Measurements from ENCODE around the gene ZNF14.
"Not testable (repeated sequence)": the region's sequence is repeated elsewhere in the genome, so short reads cannot be mapped to it uniquely, and the experiment has no call there.

Gene ZNF14

GRCh38 chr19:19668230-19669012, 64.5 kb downstream of the ZNF14 start, which contains the start of gene ZNF101 (continued):
- peak; percentile 99 for TF ChIP-seq PRDM10 (tag by site-specific recombination; IDR thresholded peaks at IDR 0.05)
- TF ChIP-seq ZFHX2 (tag by site-specific recombination; conservative IDR thresholded peaks at IDR 0.05) = 0 out of 2 replicates have a peak, but pooled peaks have one; percentile 41
- TF ChIP-seq ZNF140 (tag by site-specific recombination; IDR thresholded peaks at IDR 0.05) = no peak
- TF ChIP-seq ZNF112 (tag by site-specific recombination; IDR thresholded peaks at IDR 0.05) = no peak
- no peak for TF ChIP-seq BCL11A (tag by site-specific recombination; IDR thresholded peaks at IDR 0.05; ENCODE audit: low read depth)
- TF ChIP-seq ZXDB (tag by site-specific recombination; IDR thresholded peaks at IDR 0.05) = peak; percentile 65; the same call in 1 of the 2 replicates
- TF ChIP-seq ZBTB21 (tag by site-specific recombination; IDR thresholded peaks at IDR 0.05) = no peak
- 0 out of 2 replicates have a peak, but pooled peaks have one; percentile 11 for TF ChIP-seq ZBTB8A (tag by site-specific recombination; IDR thresholded peaks at IDR 0.05)
- no peak for TF ChIP-seq ZNF16 (tag by site-specific recombination; IDR thresholded peaks at IDR 0.05; ENCODE audit: low read depth)

- H3K36me3 ChIP-seq (ENCODE audit: control insufficient read depth in 2 of 2, insufficient read depth in 1 of 2, low read length in 2 of 2) = peaks cover 0 to 14% of the 10 kb centered on the region in 2 experiments; a peak in 1 of 3 replicates
- CTCF ChIA-PET; H3K4me1 ChIP-seq (ENCODE audit: control insufficient read depth, insufficient read depth, low read length); H3K9me3 ChIP-seq (ENCODE audit: control insufficient read depth, insufficient read depth, low read depth, low read length); H3K4me3 ChIP-seq (ENCODE audit: low read depth, low read length); H3K27ac ChIP-seq (ENCODE audit: extremely low read depth, low read depth, low read length): not testable (repeated sequence)
- POLR2A ChIA-PET = interaction anchor here (1.0 kb wide), 1 partner anchor 67 kb away, joined by 8 read pairs; the partner anchor contains the start of gene ZNF14
- TF ChIP-seq ZNF121 (tag by site-specific recombination; IDR thresholded peaks at IDR 0.05) = peak; percentile 27; the same call in 1 of the 2 replicates
Measured at GRCh38 chr19:19665420-19665948, 67.4 kb downstream of the ZNF14 start.

GRCh38 chr19:19663256-19664120, 69.4 kb downstream of the ZNF14 start, which contains the start of gene ATP13A1:
ATP13A1 (minus strand) TSS chr19:19663676; CDS start chr19:19663666, 10 bp downstream.
- Histone ChIP-seq H3K36me3 (ENCODE audit: control insufficient read depth in 2 of 2, insufficient read depth in 1 of 2, low read length in 2 of 2) (peaks cover 7 to 29% of the 10 kb centered on the region in 2 experiments; a peak in 2 of 3 replicates), H3K4me1 (ENCODE audit: control insufficient read depth, insufficient read depth, low read length) (peaks cover 3% of the 10 kb centered on the region; the same call in 1 of the 2 replicates), H3K4me3 (ENCODE audit: low read depth, low read length) (peak within 1 kb of the TSS; percentile 99), H3K9me3 (ENCODE audit: control insufficient read depth, insufficient read depth, low read depth, low read length) (no peaks in the 10 kb centered on the region), H3K27ac (ENCODE audit: extremely low read depth, low read depth, low read length) (peak within 1 kb of the TSS; percentile 67; the same call in 1 of the 2 replicates)
- ChIA-PET POLR2A (interaction anchor here (0.5 to 2.4 kb wide), 9 partner anchors 10 to 404 kb away, joined by 3 to 10 read pairs (median 6); partner anchors contain the start of genes ZNF253, ZNF506, ZNF682 and ZNF93), CTCF (interaction anchor here (0.6 to 1.5 kb wide), 3 partner anchors 10 to 113 kb away, joined by 3 to 4 read pairs (median 3); no protein-coding TSS in a partner anchor)
- TF ChIP-seq ZNF214 (tag by site-specific recombination; IDR thresholded peaks at IDR 0.05; ENCODE audit: borderline replicate concordance) = no peak
- peak; percentile 65 for TF ChIP-seq ZNF518A (tag by site-specific recombination; conservative IDR thresholded peaks at IDR 0.05; ENCODE audit: low read depth)
- TF ChIP-seq OVOL3 (tag by site-specific recombination; IDR thresholded peaks at IDR 0.05) = peak; percentile 85
- TF ChIP-seq ZSCAN4 (tag by site-specific recombination; IDR thresholded peaks at IDR 0.05) = no peak
- no peak for TF ChIP-seq SETDB1 (IDR thresholded peaks at IDR 0.05; ENCODE audit: insufficient read length, low read length)
- peak; percentile 34; the same call in 1 of the 2 replicates for TF ChIP-seq ZNF362 (tag by site-specific recombination; IDR thresholded peaks at IDR 0.05)
- peak; percentile 83 for TF ChIP-seq SP3 (tag by site-specific recombination; IDR thresholded peaks at IDR 0.05)
- peak; percentile 100 for TF ChIP-seq YY2 (tag by site-specific recombination; IDR thresholded peaks at IDR 0.05)

Measured in HEK293 (cell line).